ENCODE results near the gene ITPK1.

The ITPK1 gene

GRCh38 chr14:93048843-93049242 lies 66.9 kb downstream of the ITPK1 start:
- in situ Hi-C loops (cut with HindIII; ENCODE audit: low sequenced_read_pairs), result loop anchor here (5.0 kb wide), 1 partner anchor 48 kb away; no protein-coding TSS in a partner anchor

DNA sequence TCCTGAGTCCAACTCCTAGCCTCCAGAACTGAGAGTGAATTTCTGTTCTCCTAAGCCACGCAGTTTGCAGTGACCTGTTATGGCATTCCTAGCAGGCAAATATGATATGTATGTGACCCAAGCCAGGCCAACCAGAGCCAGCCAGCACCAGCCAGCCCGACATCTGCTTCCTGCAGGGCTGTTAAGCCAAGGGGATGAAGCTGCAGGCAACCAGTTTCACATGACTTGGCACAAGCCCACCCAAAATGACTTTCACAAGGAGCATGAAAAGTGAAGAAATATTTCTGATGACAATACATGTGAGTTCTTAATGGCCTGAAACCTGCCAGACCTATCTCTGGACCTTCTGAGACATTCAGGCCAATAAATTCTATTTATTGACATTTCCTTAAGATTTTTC lies 68.1 kb downstream of the ITPK1 start:
- in situ Hi-C loops (cut with HindIII; ENCODE audit: low sequenced_read_pairs), result loop anchor here (5.0 kb wide), 1 partner anchor 50 kb away; no protein-coding TSS in a partner anchor

- in situ Hi-C loops (cut with HindIII; ENCODE audit: low sequenced_read_pairs), result loop anchor here (5.0 kb wide), 1 partner anchor 50 kb away; no protein-coding TSS in a partner anchor
Measured at GRCh38 chr14:93047157-93047556, 68.6 kb downstream of the ITPK1 start.

- in situ Hi-C loops (cut with HindIII; ENCODE audit: low sequenced_read_pairs), result loop anchor here (5.0 kb wide), 1 partner anchor 51 kb away; no protein-coding TSS in a partner anchor
Measured at GRCh38 chr14:93046705-93047050, 69.0 kb downstream of the ITPK1 start.

DNA sequence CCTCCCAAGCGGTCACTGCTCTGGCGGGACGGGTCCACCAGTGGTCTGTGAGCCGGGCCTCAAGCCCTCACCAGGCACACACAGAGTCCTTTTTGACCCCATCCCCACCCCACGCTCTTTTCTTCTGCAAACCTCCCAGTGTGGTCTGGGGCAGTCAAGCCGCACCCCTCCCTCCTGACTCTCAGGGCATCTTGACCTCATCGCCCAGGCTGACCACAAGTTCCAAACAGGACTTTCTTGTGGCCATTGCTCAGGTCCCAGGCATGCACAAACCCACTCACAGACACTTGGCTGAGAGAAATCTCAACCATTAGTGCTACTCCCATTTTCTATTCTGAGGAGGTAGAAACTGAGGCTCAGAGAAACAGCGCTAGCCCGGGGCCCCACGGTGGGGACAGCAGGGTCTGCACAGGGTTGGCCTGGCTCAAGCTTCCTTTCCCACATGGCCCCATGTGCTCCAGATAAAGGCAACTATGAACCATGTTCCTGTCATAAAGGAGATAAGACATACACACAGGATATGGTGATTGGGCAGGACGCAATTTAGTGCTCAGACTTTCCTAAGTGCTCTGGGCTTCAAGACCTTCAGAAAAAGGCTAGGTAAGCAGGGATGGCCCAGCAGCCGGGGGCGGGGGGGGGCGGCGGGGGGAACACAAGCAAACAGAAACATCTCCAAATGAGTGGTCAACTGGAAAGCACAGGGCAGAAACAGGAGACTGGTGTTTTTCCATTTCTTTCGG lies 69.6 kb downstream of the ITPK1 start:
- in situ Hi-C loops (cut with HindIII; ENCODE audit: low sequenced_read_pairs), result loop anchor here (5.0 kb wide), 1 partner anchor 51 kb away; no protein-coding TSS in a partner anchor

GRCh38 chr14:93045211-93045674 lies 70.5 kb downstream of the ITPK1 start:
- in situ Hi-C loops (cut with HindIII; ENCODE audit: low sequenced_read_pairs), result loop anchor here (5.0 kb wide), 1 partner anchor 52 kb away; no protein-coding TSS in a partner anchor

DNA sequence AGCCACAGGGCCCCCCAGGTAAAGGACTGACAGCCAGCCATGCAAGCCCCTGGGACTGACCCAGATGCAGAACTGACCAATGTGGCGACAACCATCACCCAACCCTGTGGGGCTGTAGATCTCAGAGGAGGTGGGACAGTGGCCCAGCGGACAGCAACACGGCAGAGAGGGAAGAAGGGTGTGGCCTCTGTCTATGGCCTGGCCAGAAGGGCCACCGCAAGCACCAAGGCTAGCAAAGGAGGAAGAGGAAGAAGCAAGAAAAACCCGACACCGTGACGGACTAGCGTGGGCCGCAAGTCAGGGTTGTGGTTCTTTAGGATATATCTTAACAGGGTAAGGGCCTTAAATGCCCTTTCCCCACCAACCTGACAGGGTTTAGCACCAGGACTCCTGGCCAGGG lies 71.2 kb downstream of the ITPK1 start:
- in situ Hi-C loops (cut with HindIII; ENCODE audit: low sequenced_read_pairs), result loop anchor here (5.0 kb wide), 2 partner anchors 82 to 98 kb away; no protein-coding TSS in a partner anchor

DNA sequence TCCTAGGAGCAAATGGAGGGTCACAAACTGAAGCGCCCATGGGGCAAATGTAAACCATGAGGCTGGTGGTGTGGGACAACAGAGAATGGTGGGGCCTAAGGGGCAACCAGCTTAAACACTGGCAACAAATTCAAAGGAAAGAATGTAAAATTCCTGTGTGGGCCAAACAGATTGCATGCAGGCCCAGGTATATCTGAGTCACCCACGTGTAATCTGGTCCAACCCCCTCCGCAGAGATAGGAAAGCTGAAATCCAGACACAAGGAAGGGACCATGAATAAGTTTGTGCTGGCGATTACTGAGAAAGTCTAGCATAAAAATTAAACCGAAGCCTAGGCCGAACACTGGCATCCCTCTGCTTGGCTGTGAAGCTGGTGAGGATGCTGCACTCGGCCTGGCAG lies 71.6 kb downstream of the ITPK1 start:
- in situ Hi-C loops (cut with HindIII; ENCODE audit: low sequenced_read_pairs), result loop anchor here (5.0 kb wide), 2 partner anchors 82 to 98 kb away; no protein-coding TSS in a partner anchor

DNA sequence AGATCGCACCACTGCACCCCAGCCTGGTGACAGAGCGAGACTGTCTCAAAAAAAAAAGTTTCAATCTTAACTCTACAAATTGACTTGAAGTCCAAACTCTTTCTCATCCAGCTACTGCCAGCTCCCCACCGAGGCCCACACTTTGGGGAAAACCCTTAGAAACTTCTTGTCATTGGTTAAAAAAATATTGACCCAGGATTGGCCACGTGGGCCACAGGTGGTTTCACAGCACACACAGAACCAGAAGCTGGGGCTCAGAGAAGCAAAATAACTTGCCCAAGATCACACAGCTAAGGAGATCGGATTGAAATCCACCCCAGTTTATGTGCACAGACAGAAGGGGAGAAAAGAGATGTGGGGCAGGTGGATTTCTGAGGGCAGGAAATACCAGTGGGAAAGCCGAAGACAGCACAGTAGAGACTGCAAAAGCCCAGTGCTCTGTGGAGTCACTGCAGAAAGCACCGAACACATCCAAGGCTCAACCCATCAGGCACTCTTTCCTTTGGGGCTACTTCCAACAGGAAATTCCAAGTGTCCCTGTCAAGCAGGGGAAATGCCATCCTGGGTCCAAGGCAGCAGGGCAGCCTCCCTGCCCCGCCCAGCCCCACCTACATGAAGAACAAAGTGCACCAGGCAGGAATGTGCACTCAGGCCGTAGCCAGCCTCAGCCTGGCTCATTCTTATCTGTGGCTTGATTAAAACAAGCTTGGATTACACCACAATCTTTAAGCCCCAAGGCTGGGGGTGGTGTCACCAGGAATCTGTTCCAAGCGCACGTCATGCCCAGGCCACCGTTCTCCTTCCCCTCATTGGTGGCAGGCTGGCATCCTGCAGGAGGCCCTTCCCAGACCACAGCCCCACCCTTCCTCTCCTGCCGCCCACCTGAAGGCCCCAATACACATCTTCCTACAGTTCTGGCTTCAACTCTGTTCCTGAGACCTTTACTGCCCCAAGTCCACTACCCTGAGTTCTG lies 72.5 kb downstream of the ITPK1 start:
- in situ Hi-C loops (cut with HindIII; ENCODE audit: low sequenced_read_pairs), result loop anchor here (5.0 kb wide), 2 partner anchors 81 to 99 kb away; no protein-coding TSS in a partner anchor

GRCh38 chr14:93041830-93042229 lies 73.9 kb downstream of the ITPK1 start:
- in situ Hi-C loops (cut with HindIII; ENCODE audit: low sequenced_read_pairs), result loop anchor here (5.0 kb wide), 2 partner anchors 80 to 100 kb away; no protein-coding TSS in a partner anchor

- in situ Hi-C loops (cut with HindIII; ENCODE audit: low sequenced_read_pairs), result loop anchor here (5.0 kb wide), 2 partner anchors 79 to 101 kb away; no protein-coding TSS in a partner anchor
Measured at GRCh38 chr14:93040982-93041381, 74.7 kb downstream of the ITPK1 start.

- in situ Hi-C loops (cut with HindIII; ENCODE audit: low sequenced_read_pairs), result loop anchor here (5.0 kb wide), 2 partner anchors 78 to 102 kb away; no protein-coding TSS in a partner anchor
Measured at GRCh38 chr14:93040443-93040842, 75.3 kb downstream of the ITPK1 start.

GRCh38 chr14:93039649-93040315 lies 75.9 kb downstream of the ITPK1 start:
- in situ Hi-C loops (cut with HindIII; ENCODE audit: low sequenced_read_pairs), result loop anchor here (5.0 kb wide), 2 partner anchors 77 to 103 kb away; no protein-coding TSS in a partner anchor

DNA sequence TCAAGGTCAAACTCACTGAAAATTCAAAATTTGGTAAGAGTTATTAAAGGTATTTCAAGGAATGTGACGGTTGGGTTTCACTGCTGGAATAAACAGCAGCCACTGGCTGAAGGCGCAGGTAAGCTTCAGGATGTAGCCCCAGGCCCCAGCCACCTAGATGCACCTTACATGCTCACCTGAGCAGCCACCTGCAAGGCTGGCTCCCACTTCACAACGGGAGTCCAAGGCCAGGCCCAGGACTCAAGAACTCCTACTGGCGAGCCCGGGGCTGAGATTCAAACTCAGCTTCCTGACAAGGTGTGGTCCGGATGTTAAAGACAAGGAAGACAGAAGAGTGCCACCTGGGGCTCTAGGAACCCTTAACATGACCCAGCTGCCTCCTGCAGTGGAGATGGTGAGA lies 78.4 kb downstream of the ITPK1 start:
- in situ Hi-C loops (cut with HindIII; ENCODE audit: low sequenced_read_pairs), result no loop called here

- in situ Hi-C loops (cut with HindIII; ENCODE audit: low sequenced_read_pairs), result no loop called here
Measured at GRCh38 chr14:93036652-93037345, 78.9 kb downstream of the ITPK1 start.

DNA sequence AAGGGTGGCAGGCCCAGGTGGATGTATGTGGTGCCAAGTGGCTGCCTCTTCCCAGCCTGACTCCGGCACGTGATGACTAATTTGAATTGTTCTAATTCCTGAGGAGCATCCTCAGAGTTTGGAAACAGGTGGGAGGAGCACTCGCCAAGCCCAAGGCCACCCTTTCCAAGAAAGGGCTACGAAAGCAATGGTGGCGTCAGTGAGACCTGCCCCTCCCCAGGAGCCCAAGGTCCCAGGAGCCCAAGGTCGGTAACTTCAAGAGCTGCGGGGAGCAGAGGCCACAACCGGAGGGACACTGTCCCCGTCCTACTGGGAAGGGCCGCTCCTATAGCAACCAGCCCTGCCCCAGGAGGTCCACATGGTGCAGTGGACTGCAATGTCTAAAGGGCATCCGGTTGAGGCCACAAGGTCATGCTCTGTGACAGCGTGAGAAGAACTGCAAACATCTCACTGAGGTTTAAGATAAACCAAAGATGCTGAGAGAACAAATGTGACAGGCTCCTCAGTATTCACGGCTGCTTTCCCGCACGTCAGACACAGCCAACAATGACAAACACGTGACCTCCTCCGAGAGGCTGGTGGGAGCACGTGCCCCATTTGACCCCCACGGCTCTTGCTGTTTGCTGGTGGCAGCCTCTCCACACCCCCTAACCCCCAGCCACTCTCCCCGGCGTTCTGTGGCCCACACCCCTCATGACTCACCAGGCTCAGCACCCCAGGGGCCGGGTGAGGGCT lies 79.6 kb downstream of the ITPK1 start:
- in situ Hi-C loops (cut with HindIII; ENCODE audit: low sequenced_read_pairs), result no loop called here

DNA sequence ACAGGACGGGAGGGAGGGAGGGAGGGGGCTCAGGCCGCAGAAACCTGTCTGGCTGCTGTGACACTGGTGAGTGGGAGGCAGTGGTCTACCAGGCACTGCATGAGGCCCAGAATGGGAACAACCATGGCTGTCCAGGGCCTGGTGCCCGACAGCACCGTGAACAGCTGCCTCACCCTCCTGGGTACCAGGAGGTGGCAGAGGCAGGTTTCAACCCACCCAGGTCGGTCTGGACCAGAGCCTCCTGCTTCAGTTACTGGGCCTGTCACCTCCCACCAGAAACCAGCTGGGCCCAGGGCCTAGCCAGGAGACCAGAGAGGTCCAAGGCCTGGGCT lies 80.2 kb downstream of the ITPK1 start:
- in situ Hi-C loops (cut with HindIII; ENCODE audit: low sequenced_read_pairs), result no loop called here

GRCh38 chr14:93034671-93034994 lies 81.1 kb downstream of the ITPK1 start:
- in situ Hi-C loops (cut with HindIII; ENCODE audit: low sequenced_read_pairs), result no loop called here

GRCh38 chr14:93033983-93034670 lies 81.6 kb downstream of the ITPK1 start:
- in situ Hi-C loops (cut with HindIII; ENCODE audit: low sequenced_read_pairs), result no loop called here
